NOMO-1 treated with DMSO at 0.1 percent for 48 hours (cell line): Measurements from ENCODE around the gene OTUB2.
"Not testable (repeated sequence)": the region's sequence is repeated elsewhere in the genome, so short reads cannot be mapped to it uniquely, and the experiment has no call there.

Experiments
- DNase-seq: peaks from one replicate; lab custom pipeline; 2025; ENCODE audit not compliant: unreplicated experiment; lab: John Stamatoyannopoulos, UW

The OTUB2 gene

GRCh38 chr14:94054401-94054800, 28.3 kb downstream of the OTUB2 start:
- DNase-seq: no peak

GRCh38 chr14:94054936-94055335, 28.8 kb downstream of the OTUB2 start:
- DNase-seq: no peak

GRCh38 chr14:94056579-94057308, 30.6 kb downstream of the OTUB2 start:
- no peak for DNase-seq

GRCh38 chr14:94058128-94058673, 32.1 kb downstream of the OTUB2 start:
- DNase-seq: no peak

- DNase-seq: no peak
These were observed 32.6 kb downstream of the OTUB2 start for GRCh38 chr14:94058674-94059138.

GRCh38 chr14:94059998-94060397, 33.9 kb downstream of the OTUB2 start:
- no peak for DNase-seq

GRCh38 chr14:94062344-94062940, 36.3 kb downstream of the OTUB2 start:
- DNase-seq: no peak

GRCh38 chr14:94066089-94066676, 40.0 kb downstream of the OTUB2 start:
- no peak for DNase-seq

GRCh38 chr14:94072076-94072475, 45.9 kb downstream of the OTUB2 start:
- DNase-seq: not testable (repeated sequence)

GRCh38 chr14:94074534-94074933, 48.4 kb downstream of the OTUB2 start:
- no peak for DNase-seq

GRCh38 chr14:94075008-94075407, 48.9 kb downstream of the OTUB2 start:
- DNase-seq: no peak

- no peak for DNase-seq
These were observed 51.1 kb downstream of the OTUB2 start for GRCh38 chr14:94077111-94077821.

- no peak for DNase-seq
These were observed 51.7 kb downstream of the OTUB2 start for GRCh38 chr14:94077823-94078222.

GRCh38 chr14:94079891-94080620, 53.9 kb downstream of the OTUB2 start:
- no peak for DNase-seq

GRCh38 chr14:94080621-94081385, 54.7 kb downstream of the OTUB2 start, which contains the start of the genes DDX24 and IFI27L1:
Gene DDX24 (minus strand): TSS chr14:94081202. CDS start chr14:94079742, 1,460 bp downstream.
Gene IFI27L1 (plus strand): TSS chr14:94081310. CDS start chr14:94096938, 15,628 bp downstream.
- peak; percentile 93 for DNase-seq

GRCh38 chr14:94081386-94081820, 55.3 kb downstream of the OTUB2 start:
- peak; percentile 22 for DNase-seq

GRCh38 chr14:94087891-94088290, 61.8 kb downstream of the OTUB2 start:
- DNase-seq: no peak

- no peak for DNase-seq
These were observed 62.4 kb downstream of the OTUB2 start for GRCh38 chr14:94088516-94088915.

GRCh38 chr14:94089479-94089878, 63.3 kb downstream of the OTUB2 start:
- DNase-seq: no peak

GRCh38 chr14:94093418-94093817, 67.3 kb downstream of the OTUB2 start:
- no peak for DNase-seq
